Endothelial cell of umbilical vein (primary cell): ENCODE data around the gene RHEX. TPM values are rescaled to one million over a fixed set of nuclear protein-coding genes. Genes with fewer than 3 reads are reported as not detected.

Experiments used
- BruUV-seq: library from RNA; stranded (reverse); fragments of 400-500 nt; replicated peaks from 2 replicates; lab custom pipeline; 2021; lab: Mats Ljungman, UMichigan
- CTCF ChIA-PET: fragments of 300-600, 350-600 bp; sonication (Branson Sonifier 250); formaldehyde crosslinking; loops from one replicate; lab custom pipeline; 2021; ENCODE audit warnings: antibody characterized with exemption, inconsistent platforms; lab: Charles Lee
- POLR2A ChIA-PET: fragments of 300-600, 350-600 bp; sonication (Branson Sonifier 250); formaldehyde crosslinking; loops from one replicate; lab custom pipeline; 2021; ENCODE audit warnings: antibody characterized with exemption, inconsistent platforms; lab: Charles Lee
- DNase-seq: peaks from one replicate; pipeline ENCODE4 v3.0.0-alpha.2; 2011; ENCODE audit warnings: low read depth, low spot score
- FAIRE-seq: peaks from 2 replicates; lab custom pipeline; 2011; peaks lifted over from hg19 to GRCh38; lab: Jason Lieb, UNC
- H2AFZ ChIP-seq: 2 replicates; pipeline ENCODE4 v1.6.0; 2012; ENCODE audit warnings: low read depth, low read length, control low read depth, inconsistent platforms
- H3K27ac ChIP-seq: 2 replicates; pipeline ENCODE4 v1.5.1; 2011; ENCODE audit warnings: low read depth, mild to moderate bottlenecking, control low read depth, low read length, moderate library complexity; ENCODE audit not compliant: insufficient read depth
- H3K27me3 ChIP-seq, 2 experiments: 2 replicates each; pipeline versions ENCODE4 v1.6.0 to v1.6.1; 2011; ENCODE audit warnings: low read length in 2 of 2, mixed read lengths in 1 of 2; ENCODE audit not compliant: control insufficient read depth in 2 of 2, insufficient read depth in 2 of 2
- H3K36me3 ChIP-seq, 2 experiments: 2 replicates in 1 of 2; 3 replicates in 1 of 2; pipeline ENCODE4 v1.5.1; 2011; ENCODE audit warnings: low read length in 2 of 2, mild to moderate bottlenecking in 1 of 2, moderate library complexity in 1 of 2; ENCODE audit not compliant: control insufficient read depth in 2 of 2, insufficient read depth in 2 of 2; ENCODE audit errors: extremely low read depth in 1 of 2
- H3K4me1 ChIP-seq: 3 replicates; pipeline ENCODE4 v1.5.1; 2011; ENCODE audit warnings: mild to moderate bottlenecking, low read length; ENCODE audit not compliant: control insufficient read depth, insufficient read depth; ENCODE audit errors: extremely low read depth
- H3K4me2 ChIP-seq: 2 replicates; pipeline ENCODE4 v1.6.1; 2011; ENCODE audit warnings: low read length, control low read depth, mixed read lengths; ENCODE audit not compliant: insufficient read depth
- H3K4me3 ChIP-seq, 3 experiments: fragments of 200-600 bp in 1 of 3; sonication (generic), shearing (Covaris generic) in 1 of 3; replicated peaks in 1 of 3; 2 replicates each; pipeline ENCODE4 v1.5.1; 2011 to 2016; ENCODE audit warnings: control low read depth in 3 of 3, low read length in 3 of 3, mild to moderate bottlenecking in 2 of 3, inconsistent platforms in 1 of 3, low read depth in 1 of 3, moderate library complexity in 1 of 3; ENCODE audit not compliant: insufficient read depth in 1 of 3
- H3K79me2 ChIP-seq: 2 replicates; pipeline ENCODE4 v1.6.0; 2012; ENCODE audit warnings: low read length, inconsistent platforms; ENCODE audit not compliant: control insufficient read depth, insufficient read depth
- H3K9ac ChIP-seq: replicated peaks from 2 replicates; pipeline ENCODE3; 2011; ENCODE audit warnings: low read length, control low read depth; ENCODE audit not compliant: insufficient read depth; ENCODE audit errors: extremely low read depth
- H3K9me1 ChIP-seq: replicated peaks from 3 replicates; pipeline ENCODE4 v1.6.0; 2011; ENCODE audit warnings: mild to moderate bottlenecking, low read length; ENCODE audit not compliant: control insufficient read depth, insufficient read depth; ENCODE audit errors: extremely low read depth
- H3K9me3 ChIP-seq: replicated peaks from 2 replicates; pipeline ENCODE4 v1.5.1; 2012; ENCODE audit warnings: low read length, inconsistent platforms; ENCODE audit not compliant: control insufficient read depth, insufficient read depth
- H4K20me1 ChIP-seq: replicated peaks from 2 replicates; pipeline ENCODE3; 2011; ENCODE audit warnings: mild to moderate bottlenecking, low read length; ENCODE audit not compliant: control insufficient read depth, insufficient read depth; ENCODE audit errors: extremely low read depth
- EZH2 ChIP-seq: IDR thresholded peaks from 2 replicates; pipeline ENCODE4 v1.6.1; 2012; ENCODE audit warnings: borderline replicate concordance, low read depth, mild to moderate bottlenecking, moderate library complexity, low read length, inconsistent platforms; ENCODE audit not compliant: severe bottlenecking
- GATA2 ChIP-seq: IDR thresholded peaks from 2 replicates; pipeline ENCODE4 v1.7.0; 2011; ENCODE audit warnings: low read depth, mild to moderate bottlenecking, moderate library complexity, mixed read lengths, low read length; ENCODE audit not compliant: insufficient read length, insufficient read depth
- MYC ChIP-seq: IDR thresholded peaks from one replicate; pipeline ENCODE4 v1.6.1; 2011; ENCODE audit warnings: mild to moderate bottlenecking, low read depth, low read length
- POLR2AphosphoS5 ChIP-seq: IDR thresholded peaks from 2 replicates; pipeline ENCODE4 v1.6.1; 2012; ENCODE audit warnings: low read depth, mild to moderate bottlenecking, control low read depth, low read length, moderate library complexity; ENCODE audit not compliant: insufficient read depth
- dilution Hi-C: fragments of 300-500 bp; cut with MboI; formaldehyde crosslinking; loops from one replicate; pipeline ENCODE4 v1.15.0; 2019; ENCODE audit warnings: low sequenced_read_pairs; ENCODE audit not compliant: extremely low pct_ligation_motif_present
- intact Hi-C: fragments of 100-400 bp; cut with micrococcal nuclease; formaldehyde crosslinking; loops from one replicate; pipeline ENCODE4 v1.10.0; 2022
- polyA plus RNA-seq, 4 experiments: library from polyadenylated mRNA; depleted of rRNA in 3 of 4; stranded (reverse) in 3 of 4; unstranded in 1 of 4; fragments of >200 nt; gene quantifications; 2 replicates each; pipeline versions ENCODE4 v1.2.1 to v1.2.3, GENCODE V29; 2011 to 2012; ENCODE audit warnings: missing spikeins in 1 of 4
- total RNA-seq: library from RNA; stranded (reverse); gene quantifications from 2 replicates; pipeline ENCODE4 v1.2.3, GENCODE V29; 2021
- TF ChIP-seq, protein P1 (sequence below), 2 donors: IDR thresholded peaks; 1 replicate in 1 of 2; 2 replicates in 1 of 2; pipeline ENCODE4 v1.5.1; 2011; ENCODE audit warnings: low read length in 2 of 2, mild to moderate bottlenecking in 2 of 2, moderate library complexity in 2 of 2, control low read depth in 1 of 2, inconsistent platforms in 1 of 2, low read depth in 1 of 2; ENCODE audit not compliant: insufficient read depth in 1 of 2; ENCODE audit errors: extremely low read depth in 1 of 2

RHEX gene
- total and polyA plus RNA-seq, 2 donors (not counting 3 experiments of a cell fraction or from before 2014, with no cell fraction given) = not detected

DNA sequence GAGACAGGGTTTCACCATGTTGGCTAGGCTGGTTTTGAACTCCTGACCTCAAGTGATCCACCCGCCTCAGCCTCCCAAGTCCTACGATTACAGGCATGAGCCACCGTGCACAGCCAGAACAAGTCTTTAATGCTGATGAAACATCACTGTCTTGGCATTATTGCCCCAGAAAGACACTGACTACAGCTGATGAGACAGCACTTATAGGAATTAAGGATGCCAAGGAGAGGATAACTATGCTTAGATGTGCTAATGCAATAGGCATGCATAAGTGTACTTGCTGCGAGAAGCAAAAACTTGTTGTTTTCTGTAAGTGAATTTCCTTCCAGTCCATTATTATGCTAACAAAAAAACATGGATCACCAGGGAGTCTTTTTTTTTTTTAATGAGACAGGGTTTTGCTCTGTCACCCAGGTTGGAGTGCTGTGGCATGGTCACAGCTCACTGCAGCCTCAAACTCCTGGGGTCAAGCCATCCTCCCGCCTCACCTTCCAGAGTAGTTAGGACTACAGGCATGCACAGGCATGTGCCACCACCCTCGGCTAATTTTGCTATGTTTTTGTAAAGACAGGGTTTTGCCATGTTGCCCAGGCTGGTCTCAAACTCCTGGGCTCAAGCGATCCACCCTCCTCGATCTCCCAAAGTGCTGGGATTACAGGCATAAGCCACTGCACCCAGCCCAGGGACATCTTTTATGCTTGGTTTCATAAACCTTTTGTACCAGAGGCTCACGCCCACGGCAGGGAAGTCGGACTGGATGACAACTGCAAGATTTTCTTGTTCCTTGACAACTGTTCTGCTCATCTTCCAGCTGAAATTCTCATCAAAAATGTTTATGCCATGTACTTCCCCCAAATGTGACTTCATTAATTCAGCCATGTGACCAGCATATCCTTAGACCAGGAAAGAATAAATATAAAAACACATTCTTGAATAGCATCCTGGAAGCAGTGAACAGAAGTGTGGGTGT is 23.1 kb downstream of the RHEX start:
- H3K36me3 ChIP-seq = no peaks in the 10 kb centered on the region
- no peaks in the 10 kb centered on the region for H3K4me1 ChIP-seq
- TF ChIP-seq POLR2AphosphoS5 = no peak
- TF ChIP-seq, protein P1, sequence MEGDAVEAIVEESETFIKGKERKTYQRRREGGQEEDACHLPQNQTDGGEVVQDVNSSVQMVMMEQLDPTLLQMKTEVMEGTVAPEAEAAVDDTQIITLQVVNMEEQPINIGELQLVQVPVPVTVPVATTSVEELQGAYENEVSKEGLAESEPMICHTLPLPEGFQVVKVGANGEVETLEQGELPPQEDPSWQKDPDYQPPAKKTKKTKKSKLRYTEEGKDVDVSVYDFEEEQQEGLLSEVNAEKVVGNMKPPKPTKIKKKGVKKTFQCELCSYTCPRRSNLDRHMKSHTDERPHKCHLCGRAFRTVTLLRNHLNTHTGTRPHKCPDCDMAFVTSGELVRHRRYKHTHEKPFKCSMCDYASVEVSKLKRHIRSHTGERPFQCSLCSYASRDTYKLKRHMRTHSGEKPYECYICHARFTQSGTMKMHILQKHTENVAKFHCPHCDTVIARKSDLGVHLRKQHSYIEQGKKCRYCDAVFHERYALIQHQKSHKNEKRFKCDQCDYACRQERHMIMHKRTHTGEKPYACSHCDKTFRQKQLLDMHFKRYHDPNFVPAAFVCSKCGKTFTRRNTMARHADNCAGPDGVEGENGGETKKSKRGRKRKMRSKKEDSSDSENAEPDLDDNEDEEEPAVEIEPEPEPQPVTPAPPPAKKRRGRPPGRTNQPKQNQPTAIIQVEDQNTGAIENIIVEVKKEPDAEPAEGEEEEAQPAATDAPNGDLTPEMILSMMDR (IDR thresholded peaks at IDR 0.05; ENCODE audit: extremely low read depth in 1 of 2, insufficient read depth in 1 of 2, low read depth in 1 of 2, low read length in 2 of 2) = no peak
- TF ChIP-seq MYC = no peak
- no peak for TF ChIP-seq EZH2
- no peak for TF ChIP-seq GATA2
- ChIA-PET POLR2A (no interaction called here), CTCF (interaction anchor here (1.1 to 1.5 kb wide), 2 partner anchors 29 to 46 kb away, joined by 3 to 5 read pairs; no protein-coding TSS in a partner anchor)
- H3K4me2 ChIP-seq = no peak overlapping the region
- intact Hi-C loops (no loop called here), dilution Hi-C loops (no loop called here)
- no peak overlapping the region for H3K9ac ChIP-seq
- FAIRE-seq (no peak), DNase-seq (no peak)
- H2AFZ ChIP-seq = no peak overlapping the region
- peaks cover 0 to 9% of the 10 kb centered on the region in 2 experiments for H3K27me3 ChIP-seq
- no peak overlapping the region for H3K27ac ChIP-seq
- BruUV-seq = no TSS peak
- no peaks in the 10 kb centered on the region for H3K79me2 ChIP-seq
- no peaks in the 10 kb centered on the region for H4K20me1 ChIP-seq
- no peaks in the 10 kb centered on the region for H3K9me1 ChIP-seq
- H3K4me3 ChIP-seq = no peak overlapping the region
- H3K9me3 ChIP-seq = no peaks in the 10 kb centered on the region
